ENCODE data around the gene C12orf57. TPM values are rescaled to one million over a fixed set of nuclear protein-coding genes. Genes with fewer than 3 reads are reported as not detected.

C12orf57 gene
- total and polyA plus RNA-seq, 2 of the 13 experiments (the other 11 are each of a cell fraction or from before 2014, with no cell fraction given) = 84.0 to 287 TPM

DNA sequence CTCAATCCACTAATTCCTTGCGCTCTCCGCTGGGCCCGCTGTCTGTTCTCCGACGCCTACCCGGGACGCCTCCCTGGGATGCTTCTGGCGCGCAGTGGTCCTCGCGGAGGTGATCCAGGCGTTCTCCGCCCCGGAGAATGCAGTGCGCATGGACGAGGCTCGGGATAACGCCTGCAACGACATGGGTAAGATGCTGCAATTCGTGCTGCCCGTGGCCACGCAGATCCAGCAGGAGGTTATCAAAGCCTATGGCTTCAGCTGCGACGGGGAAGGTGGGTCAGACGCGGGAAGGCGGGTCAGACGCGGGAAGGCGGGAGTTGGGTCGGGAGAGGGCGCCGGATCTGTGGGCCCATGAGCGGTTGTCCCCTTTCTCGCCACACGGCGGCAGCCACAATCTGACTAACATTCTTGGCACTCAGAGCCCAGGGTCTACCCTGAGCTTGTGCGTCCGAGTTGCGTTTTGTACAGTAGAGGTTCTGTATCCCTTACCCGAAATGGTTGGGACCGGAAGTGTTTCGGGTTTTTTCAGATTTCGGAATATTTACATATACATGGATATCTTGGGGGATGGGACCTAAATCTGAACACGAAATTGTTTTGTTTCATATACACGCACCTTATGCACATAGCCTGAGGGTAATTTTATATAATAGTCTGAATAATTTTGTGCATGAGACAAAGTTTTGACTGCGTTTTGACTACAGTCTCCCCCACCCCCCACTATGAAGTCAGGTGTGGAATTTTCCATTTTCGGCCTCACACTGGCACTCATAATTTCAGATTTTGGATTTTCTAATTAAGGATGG lies 762 bp downstream of the C12orf57 start (continued):
- TF ChIP-seq, protein P1, sequence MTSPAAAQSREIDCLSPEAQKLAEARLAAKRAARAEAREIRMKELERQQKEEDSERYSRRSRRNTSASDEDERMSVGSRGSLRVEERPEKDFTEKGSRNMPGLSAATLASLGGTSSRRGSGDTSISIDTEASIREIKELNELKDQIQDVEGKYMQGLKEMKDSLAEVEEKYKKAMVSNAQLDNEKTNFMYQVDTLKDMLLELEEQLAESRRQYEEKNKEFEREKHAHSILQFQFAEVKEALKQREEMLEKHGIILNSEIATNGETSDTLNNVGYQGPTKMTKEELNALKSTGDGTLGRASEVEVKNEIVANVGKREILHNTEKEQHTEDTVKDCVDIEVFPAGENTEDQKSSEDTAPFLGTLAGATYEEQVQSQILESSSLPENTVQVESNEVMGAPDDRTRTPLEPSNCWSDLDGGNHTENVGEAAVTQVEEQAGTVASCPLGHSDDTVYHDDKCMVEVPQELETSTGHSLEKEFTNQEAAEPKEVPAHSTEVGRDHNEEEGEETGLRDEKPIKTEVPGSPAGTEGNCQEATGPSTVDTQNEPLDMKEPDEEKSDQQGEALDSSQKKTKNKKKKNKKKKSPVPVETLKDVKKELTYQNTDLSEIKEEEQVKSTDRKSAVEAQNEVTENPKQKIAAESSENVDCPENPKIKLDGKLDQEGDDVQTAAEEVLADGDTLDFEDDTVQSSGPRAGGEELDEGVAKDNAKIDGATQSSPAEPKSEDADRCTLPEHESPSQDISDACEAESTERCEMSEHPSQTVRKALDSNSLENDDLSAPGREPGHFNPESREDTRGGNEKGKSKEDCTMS (CRISPR knock-in tag; conservative IDR thresholded peaks at IDR 0.05) = no peak
- TF ChIP-seq ZNF549 (CRISPR knock-in tag; IDR thresholded peaks at IDR 0.05) = no peak
- TF ChIP-seq HES4 (CRISPR knock-in tag; IDR thresholded peaks at IDR 0.05; ENCODE audit: borderline replicate concordance) = peak; percentile 19; the same call in 1 of the 2 replicates
- TF ChIP-seq, protein P2, sequence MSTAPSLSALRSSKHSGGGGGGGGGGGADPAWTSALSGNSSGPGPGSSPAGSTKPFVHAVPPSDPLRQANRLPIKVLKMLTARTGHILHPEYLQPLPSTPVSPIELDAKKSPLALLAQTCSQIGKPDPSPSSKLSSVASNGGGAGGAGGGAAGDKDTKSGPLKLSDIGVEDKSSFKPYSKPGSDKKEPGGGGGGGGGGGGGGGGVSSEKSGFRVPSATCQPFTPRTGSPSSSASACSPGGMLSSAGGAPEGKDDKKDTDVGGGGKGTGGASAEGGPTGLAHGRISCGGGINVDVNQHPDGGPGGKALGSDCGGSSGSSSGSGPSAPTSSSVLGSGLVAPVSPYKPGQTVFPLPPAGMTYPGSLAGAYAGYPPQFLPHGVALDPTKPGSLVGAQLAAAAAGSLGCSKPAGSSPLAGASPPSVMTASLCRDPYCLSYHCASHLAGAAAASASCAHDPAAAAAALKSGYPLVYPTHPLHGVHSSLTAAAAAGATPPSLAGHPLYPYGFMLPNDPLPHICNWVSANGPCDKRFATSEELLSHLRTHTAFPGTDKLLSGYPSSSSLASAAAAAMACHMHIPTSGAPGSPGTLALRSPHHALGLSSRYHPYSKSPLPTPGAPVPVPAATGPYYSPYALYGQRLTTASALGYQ (CRISPR knock-in tag; IDR thresholded peaks at IDR 0.05) = peak; percentile 71; the same call in 1 of the 2 replicates
- TF ChIP-seq, protein P3, sequence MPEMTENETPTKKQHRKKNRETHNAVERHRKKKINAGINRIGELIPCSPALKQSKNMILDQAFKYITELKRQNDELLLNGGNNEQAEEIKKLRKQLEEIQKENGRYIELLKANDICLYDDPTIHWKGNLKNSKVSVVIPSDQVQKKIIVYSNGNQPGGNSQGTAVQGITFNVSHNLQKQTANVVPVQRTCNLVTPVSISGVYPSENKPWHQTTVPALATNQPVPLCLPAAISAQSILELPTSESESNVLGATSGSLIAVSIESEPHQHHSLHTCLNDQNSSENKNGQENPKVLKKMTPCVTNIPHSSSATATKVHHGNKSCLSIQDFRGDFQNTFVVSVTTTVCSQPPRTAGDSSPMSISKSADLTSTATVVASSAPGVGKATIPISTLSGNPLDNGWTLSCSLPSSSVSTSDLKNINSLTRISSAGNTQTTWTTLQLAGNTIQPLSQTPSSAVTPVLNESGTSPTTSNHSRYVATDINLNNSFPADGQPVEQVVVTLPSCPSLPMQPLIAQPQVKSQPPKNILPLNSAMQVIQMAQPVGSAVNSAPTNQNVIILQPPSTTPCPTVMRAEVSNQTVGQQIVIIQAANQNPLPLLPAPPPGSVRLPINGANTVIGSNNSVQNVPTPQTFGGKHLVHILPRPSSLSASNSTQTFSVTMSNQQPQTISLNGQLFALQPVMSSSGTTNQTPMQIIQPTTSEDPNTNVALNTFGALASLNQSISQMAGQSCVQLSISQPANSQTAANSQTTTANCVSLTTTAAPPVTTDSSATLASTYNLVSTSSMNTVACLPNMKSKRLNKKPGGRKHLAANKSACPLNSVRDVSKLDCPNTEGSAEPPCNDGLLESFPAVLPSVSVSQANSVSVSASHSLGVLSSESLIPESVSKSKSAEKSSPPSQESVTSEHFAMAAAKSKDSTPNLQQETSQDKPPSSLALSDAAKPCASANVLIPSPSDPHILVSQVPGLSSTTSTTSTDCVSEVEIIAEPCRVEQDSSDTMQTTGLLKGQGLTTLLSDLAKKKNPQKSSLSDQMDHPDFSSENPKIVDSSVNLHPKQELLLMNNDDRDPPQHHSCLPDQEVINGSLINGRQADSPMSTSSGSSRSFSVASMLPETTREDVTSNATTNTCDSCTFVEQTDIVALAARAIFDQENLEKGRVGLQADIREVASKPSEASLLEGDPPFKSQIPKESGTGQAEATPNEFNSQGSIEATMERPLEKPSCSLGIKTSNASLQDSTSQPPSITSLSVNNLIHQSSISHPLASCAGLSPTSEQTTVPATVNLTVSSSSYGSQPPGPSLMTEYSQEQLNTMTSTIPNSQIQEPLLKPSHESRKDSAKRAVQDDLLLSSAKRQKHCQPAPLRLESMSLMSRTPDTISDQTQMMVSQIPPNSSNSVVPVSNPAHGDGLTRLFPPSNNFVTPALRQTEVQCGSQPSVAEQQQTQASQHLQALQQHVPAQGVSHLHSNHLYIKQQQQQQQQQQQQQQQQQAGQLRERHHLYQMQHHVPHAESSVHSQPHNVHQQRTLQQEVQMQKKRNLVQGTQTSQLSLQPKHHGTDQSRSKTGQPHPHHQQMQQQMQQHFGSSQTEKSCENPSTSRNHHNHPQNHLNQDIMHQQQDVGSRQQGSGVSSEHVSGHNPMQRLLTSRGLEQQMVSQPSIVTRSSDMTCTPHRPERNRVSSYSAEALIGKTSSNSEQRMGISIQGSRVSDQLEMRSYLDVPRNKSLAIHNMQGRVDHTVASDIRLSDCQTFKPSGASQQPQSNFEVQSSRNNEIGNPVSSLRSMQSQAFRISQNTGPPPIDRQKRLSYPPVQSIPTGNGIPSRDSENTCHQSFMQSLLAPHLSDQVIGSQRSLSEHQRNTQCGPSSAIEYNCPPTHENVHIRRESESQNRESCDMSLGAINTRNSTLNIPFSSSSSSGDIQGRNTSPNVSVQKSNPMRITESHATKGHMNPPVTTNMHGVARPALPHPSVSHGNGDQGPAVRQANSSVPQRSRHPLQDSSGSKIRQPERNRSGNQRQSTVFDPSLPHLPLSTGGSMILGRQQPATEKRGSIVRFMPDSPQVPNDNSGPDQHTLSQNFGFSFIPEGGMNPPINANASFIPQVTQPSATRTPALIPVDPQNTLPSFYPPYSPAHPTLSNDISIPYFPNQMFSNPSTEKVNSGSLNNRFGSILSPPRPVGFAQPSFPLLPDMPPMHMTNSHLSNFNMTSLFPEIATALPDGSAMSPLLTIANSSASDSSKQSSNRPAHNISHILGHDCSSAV (CRISPR knock-in tag; IDR thresholded peaks at IDR 0.05; ENCODE audit: borderline replicate concordance) = no peak
- no peak for TF ChIP-seq ZKSCAN5 (CRISPR knock-in tag; IDR thresholded peaks at IDR 0.05)
- TF ChIP-seq TOPORS (CRISPR knock-in tag; IDR thresholded peaks at IDR 0.05) = no peak
- TF ChIP-seq, protein P4, sequence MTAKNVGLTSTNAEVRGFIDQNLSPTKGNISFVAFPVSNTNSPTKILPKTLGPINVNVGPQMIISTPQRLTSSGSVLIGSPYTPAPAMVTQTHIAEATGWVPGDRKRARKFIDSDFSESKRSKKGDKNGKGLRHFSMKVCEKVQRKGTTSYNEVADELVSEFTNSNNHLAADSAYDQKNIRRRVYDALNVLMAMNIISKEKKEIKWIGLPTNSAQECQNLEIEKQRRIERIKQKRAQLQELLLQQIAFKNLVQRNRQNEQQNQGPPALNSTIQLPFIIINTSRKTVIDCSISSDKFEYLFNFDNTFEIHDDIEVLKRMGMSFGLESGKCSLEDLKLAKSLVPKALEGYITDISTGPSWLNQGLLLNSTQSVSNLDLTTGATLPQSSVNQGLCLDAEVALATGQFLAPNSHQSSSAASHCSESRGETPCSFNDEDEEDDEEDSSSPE (CRISPR knock-in tag; IDR thresholded peaks at IDR 0.05) = peak; percentile 93
- TF ChIP-seq, protein P5, sequence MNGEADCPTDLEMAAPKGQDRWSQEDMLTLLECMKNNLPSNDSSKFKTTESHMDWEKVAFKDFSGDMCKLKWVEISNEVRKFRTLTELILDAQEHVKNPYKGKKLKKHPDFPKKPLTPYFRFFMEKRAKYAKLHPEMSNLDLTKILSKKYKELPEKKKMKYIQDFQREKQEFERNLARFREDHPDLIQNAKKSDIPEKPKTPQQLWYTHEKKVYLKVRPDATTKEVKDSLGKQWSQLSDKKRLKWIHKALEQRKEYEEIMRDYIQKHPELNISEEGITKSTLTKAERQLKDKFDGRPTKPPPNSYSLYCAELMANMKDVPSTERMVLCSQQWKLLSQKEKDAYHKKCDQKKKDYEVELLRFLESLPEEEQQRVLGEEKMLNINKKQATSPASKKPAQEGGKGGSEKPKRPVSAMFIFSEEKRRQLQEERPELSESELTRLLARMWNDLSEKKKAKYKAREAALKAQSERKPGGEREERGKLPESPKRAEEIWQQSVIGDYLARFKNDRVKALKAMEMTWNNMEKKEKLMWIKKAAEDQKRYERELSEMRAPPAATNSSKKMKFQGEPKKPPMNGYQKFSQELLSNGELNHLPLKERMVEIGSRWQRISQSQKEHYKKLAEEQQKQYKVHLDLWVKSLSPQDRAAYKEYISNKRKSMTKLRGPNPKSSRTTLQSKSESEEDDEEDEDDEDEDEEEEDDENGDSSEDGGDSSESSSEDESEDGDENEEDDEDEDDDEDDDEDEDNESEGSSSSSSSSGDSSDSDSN (CRISPR knock-in tag; IDR thresholded peaks at IDR 0.05) = peak; percentile 68
- TF ChIP-seq ZSCAN31 (CRISPR knock-in tag; IDR thresholded peaks at IDR 0.05; ENCODE audit: low read depth) = peak; percentile 57; the same call in 1 of the 2 replicates
